RKO (cell line): ENCODE results near the gene TP53.

Source experiments
- DNase-seq: peaks from one replicate; pipeline ENCODE4 v3.0.0-alpha.2; 2016; ENCODE audit warnings: low spot score

The TP53 gene

GRCh38 chr17:7706631-7707354, 19.5 kb upstream of the TP53 start:
- DNase-seq, result no peak

DNA sequence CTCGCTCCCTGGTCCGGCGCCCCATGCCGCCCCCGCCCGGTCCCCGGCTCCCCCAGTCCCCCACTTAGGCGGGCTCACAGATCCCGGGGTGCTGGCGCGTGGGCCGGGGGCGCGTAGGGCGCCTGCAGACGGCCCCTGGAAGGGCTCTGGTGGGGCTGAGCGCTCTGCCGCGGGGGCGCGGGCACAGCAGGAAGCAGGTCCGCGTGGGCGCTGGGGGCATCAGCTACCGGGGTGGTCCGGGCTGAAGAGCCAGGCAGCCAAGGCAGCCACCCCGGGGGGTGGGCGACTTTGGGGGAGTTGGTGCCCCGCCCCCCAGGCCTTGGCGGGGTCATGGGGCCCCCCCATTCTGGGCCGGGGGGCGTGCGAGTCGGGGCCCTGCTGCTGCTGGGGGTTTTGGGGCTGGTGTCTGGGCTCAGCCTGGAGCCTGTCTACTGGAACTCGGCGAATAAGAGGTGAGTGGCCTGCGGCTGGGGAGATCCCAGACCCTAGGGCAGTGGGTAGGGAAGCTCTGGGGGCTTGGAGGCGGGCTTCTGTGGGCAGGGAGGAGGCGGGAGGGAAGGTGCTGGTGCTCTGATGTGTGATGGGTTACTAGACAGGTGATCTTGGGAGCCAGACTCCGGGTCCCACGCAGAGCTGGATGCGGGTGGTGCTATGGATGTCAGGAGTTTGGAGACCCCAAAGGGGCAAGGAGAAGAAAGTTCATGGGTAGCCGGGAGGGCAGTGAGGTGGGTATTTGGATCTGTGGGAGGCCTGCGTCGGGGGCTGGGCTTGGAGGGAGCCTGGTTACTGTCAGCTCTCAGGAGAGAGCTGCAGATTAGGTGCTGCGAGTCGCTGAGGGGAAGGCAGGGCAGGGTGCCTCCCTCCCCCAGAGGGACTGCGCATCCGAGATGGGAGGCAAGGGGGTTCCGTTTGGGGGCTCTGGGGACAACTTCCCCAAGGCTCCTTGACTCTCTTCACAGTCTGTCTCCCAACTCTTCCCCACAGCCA, 18.3 kb upstream of the TP53 start:
- no peak for DNase-seq

DNA sequence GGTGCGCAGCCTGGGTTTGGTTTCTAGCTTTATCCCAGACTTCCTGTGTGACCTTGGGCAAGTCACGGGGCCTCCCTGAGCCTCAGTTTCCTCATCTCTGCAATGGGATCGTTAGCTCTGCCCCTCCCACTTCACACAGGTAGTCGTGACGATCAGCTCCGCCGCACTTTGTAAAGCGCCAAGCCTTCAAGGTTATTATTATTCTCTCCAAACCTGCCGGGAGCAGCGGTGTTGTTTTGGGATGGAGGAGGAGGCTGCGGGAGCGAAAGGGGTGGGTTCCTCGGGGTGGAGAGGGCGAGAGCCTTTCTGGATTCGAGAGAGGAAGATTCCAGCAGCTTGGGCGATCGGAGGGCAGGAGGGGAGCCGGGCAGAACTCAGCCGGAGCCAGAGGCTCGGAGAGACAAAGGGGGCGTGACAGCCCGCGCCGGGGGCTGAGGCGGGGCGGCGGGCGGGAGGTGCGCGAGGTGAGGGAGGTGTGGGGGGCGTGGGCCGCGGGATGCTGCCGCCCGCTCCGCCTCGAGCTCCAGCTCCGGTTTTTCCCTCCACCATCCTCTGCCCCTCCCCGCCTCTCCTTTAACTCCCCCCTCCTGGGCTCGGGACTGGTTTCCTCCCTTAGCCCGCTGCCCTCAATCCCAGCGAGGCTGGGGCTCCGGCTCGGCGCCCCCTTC, 17.4 kb upstream of the TP53 start, which contains the start of gene EFNB3:
Gene EFNB3 (plus strand): TSS at position 602 of the 668 bp plus-strand sequence. CDS start 397 bp downstream, outside the sequence.
- DNase-seq, result no peak

DNA sequence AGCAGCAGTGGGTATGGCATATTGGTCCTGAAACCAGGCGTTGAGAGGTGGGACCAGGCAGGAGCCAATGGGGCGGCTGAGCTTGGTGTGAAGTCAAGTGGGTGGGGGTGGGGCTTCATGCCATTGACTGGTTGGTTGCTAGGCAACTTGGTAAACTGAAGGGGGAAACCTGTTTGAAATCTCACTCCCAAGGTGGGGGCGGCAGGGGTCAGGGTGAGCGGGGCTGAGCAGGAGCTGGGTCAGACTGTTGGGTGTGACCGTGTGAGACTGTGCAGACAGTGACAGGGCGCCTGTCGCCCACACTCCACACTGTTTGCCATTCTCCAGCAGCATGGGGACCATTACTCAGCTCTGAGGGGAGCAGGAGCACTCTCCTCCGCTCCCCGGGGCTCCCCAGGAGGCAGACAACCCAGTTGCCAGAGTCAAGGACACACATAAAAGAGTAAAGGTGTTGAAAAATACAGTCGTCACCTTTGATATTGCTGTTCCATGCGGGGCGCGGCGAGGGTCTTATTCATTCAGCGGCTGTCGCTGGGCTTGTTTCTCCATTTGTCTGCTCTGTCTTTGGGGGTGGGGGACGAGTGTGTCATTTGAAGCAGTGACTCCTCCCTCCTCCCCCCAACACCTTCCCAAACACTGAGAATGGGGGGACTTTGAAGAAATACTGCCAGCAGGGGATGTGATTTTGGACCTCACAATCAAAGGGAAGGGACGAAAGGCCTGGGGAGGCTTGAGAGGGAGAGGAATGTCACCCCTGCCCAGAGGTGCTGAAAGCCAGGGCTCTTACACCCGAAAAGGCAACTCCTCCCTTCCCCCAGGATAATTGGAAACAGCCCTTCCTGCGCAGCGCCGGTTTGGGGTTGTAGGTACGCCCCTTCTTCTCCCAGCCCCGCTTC, 16.5 kb upstream of the TP53 start:
- DNase-seq, result peak; percentile 32

DNA sequence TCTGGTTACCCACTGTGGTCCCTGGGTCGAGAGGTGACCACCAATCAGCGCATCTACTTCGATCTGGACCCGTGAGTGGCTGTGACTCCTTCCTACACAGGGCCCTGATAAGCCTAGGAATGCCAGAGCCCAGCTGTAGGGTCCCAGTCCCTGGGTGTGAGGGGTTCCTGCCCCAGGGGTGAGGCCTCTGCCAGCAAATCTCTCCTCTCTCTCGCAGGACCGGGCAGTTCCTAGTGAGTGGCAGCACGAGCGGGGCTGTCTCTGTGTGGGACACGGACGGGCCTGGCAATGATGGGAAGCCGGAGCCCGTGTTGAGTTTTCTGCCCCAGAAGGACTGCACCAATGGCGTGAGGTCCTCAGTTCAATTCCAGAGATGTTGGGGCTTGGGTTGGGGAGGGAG, 15.5 kb upstream of the TP53 start:
- no peak for DNase-seq

- DNase-seq, result no peak
Observed at GRCh38 chr17:7701681-7702080, 14.4 kb upstream of the TP53 start.

DNA sequence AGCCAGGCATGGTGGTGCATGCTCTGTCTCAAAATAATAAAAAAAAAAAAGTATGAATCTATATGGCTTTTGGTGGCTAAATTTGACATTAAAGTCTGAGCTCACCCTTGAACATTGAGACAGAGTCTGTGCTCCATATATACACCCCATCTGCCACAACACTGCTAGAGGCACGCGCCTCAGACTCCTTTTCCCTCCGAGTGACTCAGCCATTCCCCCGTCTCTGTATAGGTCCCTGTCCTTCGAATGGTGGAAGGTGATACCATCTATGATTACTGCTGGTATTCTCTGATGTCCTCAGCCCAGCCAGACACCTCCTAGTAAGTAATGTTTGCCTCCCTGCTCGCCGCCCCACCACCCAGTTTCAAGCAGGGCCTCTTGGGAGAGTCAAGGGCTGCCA, 13.2 kb upstream of the TP53 start:
- DNase-seq, result no peak

DNA sequence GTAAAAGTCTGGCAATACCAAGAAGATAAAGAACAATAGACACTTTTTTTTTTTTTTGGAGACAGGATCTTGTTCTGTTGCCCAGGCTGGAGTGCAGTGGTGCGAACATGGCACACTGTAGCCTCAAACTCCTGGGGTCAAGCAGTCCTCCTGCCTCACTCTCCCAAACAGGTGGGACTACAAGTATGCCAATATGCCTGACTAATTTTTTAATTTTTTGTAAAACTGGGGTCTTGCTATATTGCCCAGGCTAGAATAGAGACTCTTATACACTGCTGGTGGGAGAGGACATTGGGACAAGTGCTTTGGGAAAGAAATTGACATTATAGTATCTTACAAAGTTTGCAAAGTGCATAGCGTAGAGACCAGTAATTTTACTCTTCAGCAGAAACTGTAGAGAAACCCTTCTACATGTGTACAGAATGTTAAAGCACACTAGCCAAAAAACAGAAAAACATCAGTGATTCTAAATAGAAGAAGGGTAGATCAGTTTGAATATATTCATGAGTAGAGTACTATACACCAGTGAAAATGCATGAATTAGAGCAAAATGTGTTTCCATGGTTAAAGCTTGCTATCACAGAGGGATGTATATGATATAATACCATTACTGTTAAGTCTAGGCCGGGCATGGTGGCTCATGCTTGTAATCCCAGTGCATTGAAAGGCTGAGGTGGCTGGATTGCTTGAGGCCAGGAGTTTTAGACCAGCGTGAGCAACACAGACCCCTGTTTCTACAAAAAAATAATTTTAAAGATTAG, 10.7 kb upstream of the TP53 start:
- DNase-seq, result no peak

DNA sequence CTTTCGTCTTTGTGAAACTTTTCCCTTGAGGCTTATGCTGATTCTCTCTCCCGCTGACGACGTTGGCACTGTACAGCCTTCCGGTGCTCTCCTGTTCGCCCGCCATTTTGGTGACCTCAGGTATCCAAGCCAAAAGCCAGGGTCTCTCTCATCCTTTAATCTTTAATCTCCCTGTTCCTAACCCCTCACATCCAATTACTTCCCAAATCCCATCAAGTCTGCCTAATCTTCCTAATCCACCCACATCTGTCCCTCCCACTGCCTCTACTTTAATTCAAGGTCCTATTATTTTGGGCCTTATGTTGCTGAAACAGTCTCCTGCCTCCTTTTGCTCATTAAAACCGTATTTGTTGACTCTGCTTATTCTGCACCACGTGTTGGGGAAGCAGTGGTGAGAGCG, 8.3 kb upstream of the TP53 start:
- DNase-seq, result no peak

- DNase-seq, result no peak
Observed at GRCh38 chr17:7688808-7689316, 1.6 kb upstream of the TP53 start.

DNA sequence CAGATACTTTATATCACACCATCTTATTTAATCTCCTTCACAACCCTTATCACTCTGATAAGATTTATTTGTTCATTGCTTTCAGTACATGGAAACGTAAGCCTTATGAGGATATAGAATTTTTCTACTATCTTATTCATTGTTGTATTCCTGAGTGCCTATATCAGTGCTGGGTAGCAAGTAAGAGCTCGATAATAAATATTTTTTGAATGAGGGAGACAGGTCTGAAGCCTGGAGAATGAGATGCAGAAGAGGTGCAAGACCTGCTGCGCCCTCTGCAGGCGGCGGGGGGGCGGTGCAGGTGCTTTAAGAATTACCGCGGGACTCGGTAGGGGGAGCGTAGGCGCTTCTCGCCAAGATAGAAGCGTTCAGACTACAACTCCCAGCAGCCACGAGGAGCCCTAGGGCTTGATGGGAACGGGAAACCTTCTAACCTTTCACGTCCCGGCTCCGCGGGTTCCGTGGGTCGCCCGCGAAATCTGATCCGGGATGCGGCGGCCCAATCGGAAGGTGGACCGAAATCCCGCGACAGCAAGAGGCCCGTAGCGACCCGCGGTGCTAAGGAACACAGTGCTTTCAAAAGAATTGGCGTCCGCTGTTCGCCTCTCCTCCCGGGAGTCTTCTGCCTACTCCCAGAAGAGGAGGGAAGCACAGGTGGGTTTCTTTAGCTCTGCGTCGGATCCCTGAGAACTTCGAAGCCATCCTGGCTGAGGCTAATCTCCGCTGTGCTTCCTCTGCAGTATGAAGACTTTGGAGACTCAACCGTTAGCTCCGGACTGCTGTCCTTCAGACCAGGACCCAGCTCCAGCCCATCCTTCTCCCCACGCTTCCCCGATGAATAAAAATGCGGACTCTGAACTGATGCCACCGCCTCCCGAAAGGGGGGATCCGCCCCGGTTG, 868 bp upstream of the TP53 start, which contains the start of gene WRAP53:
Gene WRAP53 (plus strand): TSS at position 570 of the 900 bp plus-strand sequence. CDS start 172 bp downstream, at position 742.
- DNase-seq, result peak; percentile 98

- DNase-seq, result peak; percentile 89
Observed at GRCh38 chr17:7686222-7687071, 843 bp downstream of the TP53 start.

DNA sequence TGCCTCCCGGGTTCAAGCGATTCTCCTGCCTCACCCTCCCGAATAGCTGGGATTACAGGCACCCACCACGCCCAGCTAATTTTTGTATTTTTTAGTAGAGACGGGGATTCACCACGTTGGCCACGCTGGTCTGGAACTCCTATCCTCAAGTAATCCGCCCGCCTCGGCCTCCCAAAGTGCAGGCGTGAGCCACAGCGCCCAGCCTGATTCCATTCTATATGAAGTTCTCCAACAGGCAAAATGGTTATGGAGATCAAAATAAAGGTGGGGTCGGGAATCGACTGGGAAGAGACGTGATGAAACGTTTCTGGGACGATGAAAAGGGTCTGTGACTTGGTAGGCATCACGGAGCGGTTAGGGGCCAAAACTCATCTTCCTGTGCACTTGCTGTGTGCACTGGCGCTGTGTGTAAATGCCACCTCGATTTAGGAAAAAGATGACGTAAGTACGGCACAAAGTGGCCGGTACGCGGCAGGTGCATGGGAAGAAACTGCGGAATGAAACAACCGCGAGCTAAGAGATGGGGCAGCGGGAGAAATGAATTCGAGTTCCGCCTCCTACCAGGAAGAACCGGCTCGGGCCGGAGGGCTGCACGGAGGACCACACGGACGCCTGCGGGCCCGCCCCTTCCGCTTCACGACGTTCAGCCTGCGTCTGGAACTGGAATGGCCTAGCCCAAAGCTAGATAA, 1.6 kb downstream of the TP53 start:
- peak; percentile 97 for DNase-seq

DNA sequence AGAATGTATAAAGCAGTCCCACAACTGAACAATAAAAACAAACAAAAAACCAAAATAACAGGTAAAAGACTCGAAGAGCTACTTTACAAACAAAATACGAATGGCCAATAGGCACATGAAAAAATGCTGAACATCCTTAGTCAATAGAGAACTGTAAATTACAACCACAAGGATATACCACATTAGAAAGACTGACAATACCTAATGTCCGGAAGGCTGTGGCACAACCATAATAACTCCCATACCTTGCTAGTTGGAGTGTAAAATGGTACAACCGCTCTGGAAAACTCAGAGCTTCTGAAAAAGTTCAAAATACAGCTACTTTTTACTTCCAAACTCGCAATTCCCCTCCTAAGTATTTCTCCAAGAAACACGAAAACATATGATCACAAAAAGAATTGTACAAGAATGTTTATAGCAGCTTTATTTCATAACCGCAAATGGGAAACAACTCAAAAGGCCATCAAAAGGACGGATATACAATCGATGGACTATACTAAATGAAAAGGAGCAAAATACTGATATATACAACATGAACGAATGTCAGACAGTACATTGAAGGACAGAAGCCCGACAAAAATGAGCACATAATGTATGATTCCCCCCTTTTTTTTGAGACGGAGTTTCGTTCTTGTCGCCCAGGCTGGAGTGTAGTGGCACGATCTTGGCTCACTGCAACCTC, 2.3 kb downstream of the TP53 start:
- DNase-seq, result peak; percentile 58

GRCh38 chr17:7677388-7678067, 9.8 kb downstream of the TP53 start:
- DNase-seq, result no peak

- no peak for DNase-seq
Observed at GRCh38 chr17:7676533-7676932, 10.8 kb downstream of the TP53 start.
